Activated B cell treated with CpG ODN at 0.5 μM for 24 hours (primary cell): ENCODE results near the gene LYPD8. TPM values are rescaled to one million over a fixed set of nuclear protein-coding genes. Genes with fewer than 3 reads are reported as not detected.

Source experiments
- ATAC-seq: fragments of 200-7000 bp; cut with Tn5 transposase; one replicate; pipeline ENCODE4 v1.10.0; 2021; ENCODE audit warnings: low read depth, mild to moderate bottlenecking, moderate library complexity
- CTCF ChIA-PET: fragments of 350-600 bp; sonication (Branson Sonifier 250); formaldehyde crosslinking; loops from one replicate; lab custom pipeline; 2021; ENCODE audit warnings: antibody characterized with exemption; lab: Charles Lee
- POLR2A ChIA-PET: fragments of 350-600 bp; sonication (Branson Sonifier 250); formaldehyde crosslinking; loops from one replicate; lab custom pipeline; 2021; ENCODE audit warnings: antibody characterized with exemption; lab: Charles Lee
- DNase-seq: peaks from one replicate; pipeline ENCODE4 v3.0.0; 2022
- H3K27ac Mint-ChIP-seq: one replicate; pipeline ENCODE4 v1.8.0; 2020; ENCODE audit warnings: mixed read lengths
- H3K27me3 Mint-ChIP-seq: one replicate; pipeline ENCODE4 v1.8.0; 2021; ENCODE audit warnings: mixed read lengths
- H3K36me3 Mint-ChIP-seq: one replicate; pipeline ENCODE4 v1.8.0; 2021; ENCODE audit warnings: low read depth, mixed read lengths
- H3K4me1 Mint-ChIP-seq: one replicate; pipeline ENCODE4 v1.8.0; 2021; ENCODE audit warnings: mixed read lengths
- H3K4me3 Mint-ChIP-seq: one replicate; pipeline ENCODE4 v1.8.0; 2020; ENCODE audit warnings: mild to moderate bottlenecking, mixed read lengths
- H3K9me3 Mint-ChIP-seq: one replicate; pipeline ENCODE4 v1.8.0; 2020; ENCODE audit warnings: mixed read lengths
- CTCF ChIP-seq: fragments of 200-600 bp; IDR thresholded peaks from one replicate; pipeline ENCODE4 v1.8.0; 2022; ENCODE audit warnings: antibody characterized with exemption, mild to moderate bottlenecking
- intact Hi-C: fragments of 100-400 bp; cut with micrococcal nuclease; formaldehyde crosslinking; loops from one replicate; pipeline ENCODE4 v1.15.1; 2024
- total RNA-seq: library from RNA; stranded (reverse); gene quantifications from 2 replicates; pipeline ENCODE4 v1.2.3, GENCODE V29; 2022

LYPD8 gene
- total RNA-seq, 1 donor from 2014 or later = not detected

- TF ChIP-seq CTCF = no peak
- DNase-seq (no peak), ATAC-seq (no peak)
- Mint-ChIP-seq H3K4me1 (peaks cover 40% of the 10 kb centered on the region), H3K4me3 (no peak overlapping the region), H3K9me3 (peaks cover 2% of the 10 kb centered on the region), H3K27me3 (no peaks in the 10 kb centered on the region), H3K36me3 (no peaks in the 10 kb centered on the region), H3K27ac (no peak overlapping the region)
- intact Hi-C loops = no loop called here
- ChIA-PET CTCF (no interaction called here), POLR2A (no interaction called here)
These were observed 27.8 kb upstream of the LYPD8 start for GRCh38 chr1:248783367-248783766.

GRCh38 chr1:248782416-248783141 is 27.0 kb upstream of the LYPD8 start:
- POLR2A ChIA-PET = no interaction called here
- Mint-ChIP-seq H3K27ac (no peak overlapping the region), H3K9me3 (peaks cover 2% of the 10 kb centered on the region), H3K4me3 (no peak overlapping the region), H3K4me1 (peaks cover 39% of the 10 kb centered on the region), H3K36me3 (no peaks in the 10 kb centered on the region), H3K27me3 (no peaks in the 10 kb centered on the region)
- intact Hi-C loops = no loop called here
- CTCF ChIA-PET = no interaction called here
- ATAC-seq = no peak
- TF ChIP-seq CTCF = no peak
- DNase-seq = no peak

GRCh38 chr1:248779350-248779749 is 23.8 kb upstream of the LYPD8 start:
- ChIA-PET POLR2A (no interaction called here), CTCF (no interaction called here)
- H3K9me3 Mint-ChIP-seq = peaks cover 11% of the 10 kb centered on the region
- H3K4me1 Mint-ChIP-seq = peaks cover 15% of the 10 kb centered on the region
- no peak for TF ChIP-seq CTCF
- no peak overlapping the region for H3K4me3 Mint-ChIP-seq
- H3K27ac Mint-ChIP-seq = no peak overlapping the region
- DNase-seq = no peak
- H3K36me3 Mint-ChIP-seq = no peaks in the 10 kb centered on the region
- intact Hi-C loops = no loop called here
- ATAC-seq = no peak
- no peaks in the 10 kb centered on the region for H3K27me3 Mint-ChIP-seq

- intact Hi-C loops = no loop called here
- ATAC-seq (no peak), DNase-seq (no peak)
- no peaks in the 10 kb centered on the region for H3K36me3 Mint-ChIP-seq
- H3K27me3 Mint-ChIP-seq = no peaks in the 10 kb centered on the region
- TF ChIP-seq CTCF = no peak
- ChIA-PET CTCF (no interaction called here), POLR2A (no interaction called here)
- peaks cover 11% of the 10 kb centered on the region for H3K9me3 Mint-ChIP-seq
- H3K27ac Mint-ChIP-seq = no peak overlapping the region
- peaks cover 16% of the 10 kb centered on the region for H3K4me1 Mint-ChIP-seq
- H3K4me3 Mint-ChIP-seq = no peak overlapping the region
These were observed 23.3 kb upstream of the LYPD8 start for GRCh38 chr1:248778906-248779305.

GRCh38 chr1:248776991-248777390 is 21.4 kb upstream of the LYPD8 start:
- no peak overlapping the region for H3K27ac Mint-ChIP-seq
- H3K9me3 Mint-ChIP-seq = peaks cover 11% of the 10 kb centered on the region
- TF ChIP-seq CTCF = no peak
- intact Hi-C loops = no loop called here
- no peak for ATAC-seq
- ChIA-PET CTCF (no interaction called here), POLR2A (no interaction called here)
- no peaks in the 10 kb centered on the region for H3K27me3 Mint-ChIP-seq
- no peaks in the 10 kb centered on the region for H3K36me3 Mint-ChIP-seq
- peaks cover 5% of the 10 kb centered on the region for H3K4me1 Mint-ChIP-seq
- DNase-seq = no peak
- no peak overlapping the region for H3K4me3 Mint-ChIP-seq
